ENCODE data around the gene MYBPH.
A peak's percentile ranks its signal among the peaks of the same experiment; 100 is the strongest.

The MYBPH gene

GRCh38 chr1:203133970-203134725 is 41.5 kb downstream of the MYBPH start:
- Histone ChIP-seq H3K4me1 (ENCODE audit: insufficient read depth, low read length) (peaks cover 18% of the 10 kb centered on the region), H3K9ac (ENCODE audit: low read depth, low read length) (no peak overlapping the region), H3K36me3 (ENCODE audit: insufficient read depth, low read length) (no peaks in the 10 kb centered on the region), H3K9me3 (ENCODE audit: control insufficient read depth, insufficient read depth, low read length) (no peaks in the 10 kb centered on the region)

GRCh38 chr1:203131548-203132200 is 44.0 kb downstream of the MYBPH start:
- H3K9ac ChIP-seq (ENCODE audit: low read depth, low read length), result no peak overlapping the region
- no peaks in the 10 kb centered on the region for H3K36me3 ChIP-seq (ENCODE audit: insufficient read depth, low read length)
- H3K9me3 ChIP-seq (ENCODE audit: control insufficient read depth, insufficient read depth, low read length), result no peaks in the 10 kb centered on the region
- H3K4me1 ChIP-seq (ENCODE audit: insufficient read depth, low read length), result peaks cover 19% of the 10 kb centered on the region

- Histone ChIP-seq H3K9ac (ENCODE audit: low read depth, low read length) (no peak overlapping the region), H3K9me3 (ENCODE audit: control insufficient read depth, insufficient read depth, low read length) (no peaks in the 10 kb centered on the region), H3K4me1 (ENCODE audit: insufficient read depth, low read length) (peaks cover 25% of the 10 kb centered on the region), H3K36me3 (ENCODE audit: insufficient read depth, low read length) (no peaks in the 10 kb centered on the region)
Measured at GRCh38 chr1:203130358-203130985, 45.2 kb downstream of the MYBPH start.

DNA sequence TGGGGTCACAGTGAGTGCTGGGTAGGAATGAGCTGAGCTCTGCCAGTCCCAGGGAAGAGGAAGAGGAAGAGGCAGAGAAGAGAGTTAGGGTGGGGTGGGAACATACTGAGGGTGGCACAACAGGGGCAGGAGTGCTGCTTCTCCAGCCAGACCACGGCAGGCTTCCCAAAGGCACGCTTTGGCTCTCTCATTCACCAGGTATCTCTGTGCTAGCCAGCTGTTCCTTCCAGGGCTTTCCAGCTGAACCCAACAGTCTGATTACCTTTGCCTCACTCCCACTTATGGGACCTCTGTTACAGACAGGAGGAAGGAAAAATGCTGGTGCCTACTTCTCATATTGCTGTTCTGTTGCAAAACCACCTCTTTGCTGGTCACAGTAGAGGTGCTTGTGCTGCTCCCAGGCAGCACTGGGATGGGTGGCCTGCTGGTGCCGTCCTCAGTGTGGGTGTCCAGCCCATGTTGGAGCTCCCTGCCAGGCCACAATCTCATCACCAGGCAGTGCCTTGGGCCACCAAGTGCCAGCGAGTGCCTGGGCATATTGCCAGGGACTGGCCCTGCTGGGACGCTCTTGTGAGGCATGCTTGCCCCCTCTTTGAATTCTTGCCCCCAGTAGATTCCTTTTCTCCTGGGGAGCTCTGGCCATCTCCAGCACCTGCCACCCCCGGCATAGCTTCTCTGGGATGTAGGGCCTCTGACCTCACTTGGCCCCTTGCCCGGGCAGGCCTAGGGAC is 46.0 kb downstream of the MYBPH start:
- peaks cover 25% of the 10 kb centered on the region for H3K4me1 ChIP-seq (ENCODE audit: insufficient read depth, low read length)

DNA sequence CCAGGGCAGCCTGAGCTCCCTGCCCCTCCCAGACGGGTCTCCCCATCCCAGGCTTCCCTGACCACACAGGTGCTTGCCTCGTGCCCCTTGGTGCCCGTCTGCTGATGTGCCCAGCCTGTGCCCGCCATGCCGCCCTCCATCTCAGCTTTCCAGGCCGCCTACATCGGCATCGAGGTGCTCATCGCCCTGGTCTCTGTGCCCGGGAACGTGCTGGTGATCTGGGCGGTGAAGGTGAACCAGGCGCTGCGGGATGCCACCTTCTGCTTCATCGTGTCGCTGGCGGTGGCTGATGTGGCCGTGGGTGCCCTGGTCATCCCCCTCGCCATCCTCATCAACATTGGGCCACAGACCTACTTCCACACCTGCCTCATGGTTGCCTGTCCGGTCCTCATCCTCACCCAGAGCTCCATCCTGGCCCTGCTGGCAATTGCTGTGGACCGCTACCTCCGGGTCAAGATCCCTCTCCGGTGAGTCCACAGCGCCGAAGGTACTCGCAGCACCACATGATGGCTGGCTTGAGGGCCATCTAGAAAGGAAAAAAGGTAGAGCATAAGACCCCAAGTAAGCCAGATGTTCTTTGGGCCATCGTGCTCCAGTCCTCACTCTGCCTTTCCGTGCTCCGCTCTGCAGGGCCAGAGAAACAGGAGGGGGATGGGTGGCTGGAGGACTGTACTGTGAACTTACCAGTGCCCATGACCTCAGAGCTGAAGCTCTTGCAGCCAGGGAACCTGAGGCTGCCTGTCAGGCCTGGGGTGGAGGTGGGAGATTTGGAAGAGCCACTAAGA is 46.7 kb downstream of the MYBPH start:
- Histone ChIP-seq H3K9ac (ENCODE audit: low read depth, low read length) (peak overlapping the region; percentile 56; the same call in 1 of the 2 replicates), H3K4me1 (ENCODE audit: insufficient read depth, low read length) (peaks cover 19% of the 10 kb centered on the region), H3K9me3 (ENCODE audit: control insufficient read depth, insufficient read depth, low read length) (no peaks in the 10 kb centered on the region), H3K36me3 (ENCODE audit: insufficient read depth, low read length) (no peaks in the 10 kb centered on the region)

More for the DNA sequence above, 46.0 kb downstream of the MYBPH start:
- no peaks in the 10 kb centered on the region for H3K9me3 ChIP-seq (ENCODE audit: control insufficient read depth, insufficient read depth, low read length)
- no peaks in the 10 kb centered on the region for H3K36me3 ChIP-seq (ENCODE audit: insufficient read depth, low read length)
- H3K9ac ChIP-seq (ENCODE audit: low read depth, low read length), result no peak overlapping the region

GRCh38 chr1:203128431-203128715 is 47.3 kb downstream of the MYBPH start:
- peaks cover 13% of the 10 kb centered on the region for H3K4me1 ChIP-seq (ENCODE audit: insufficient read depth, low read length)
- no peaks in the 10 kb centered on the region for H3K36me3 ChIP-seq (ENCODE audit: insufficient read depth, low read length)
- peak overlapping the region; percentile 56; the same call in 1 of the 2 replicates for H3K9ac ChIP-seq (ENCODE audit: low read depth, low read length)
- H3K9me3 ChIP-seq (ENCODE audit: control insufficient read depth, insufficient read depth, low read length), result no peaks in the 10 kb centered on the region

DNA sequence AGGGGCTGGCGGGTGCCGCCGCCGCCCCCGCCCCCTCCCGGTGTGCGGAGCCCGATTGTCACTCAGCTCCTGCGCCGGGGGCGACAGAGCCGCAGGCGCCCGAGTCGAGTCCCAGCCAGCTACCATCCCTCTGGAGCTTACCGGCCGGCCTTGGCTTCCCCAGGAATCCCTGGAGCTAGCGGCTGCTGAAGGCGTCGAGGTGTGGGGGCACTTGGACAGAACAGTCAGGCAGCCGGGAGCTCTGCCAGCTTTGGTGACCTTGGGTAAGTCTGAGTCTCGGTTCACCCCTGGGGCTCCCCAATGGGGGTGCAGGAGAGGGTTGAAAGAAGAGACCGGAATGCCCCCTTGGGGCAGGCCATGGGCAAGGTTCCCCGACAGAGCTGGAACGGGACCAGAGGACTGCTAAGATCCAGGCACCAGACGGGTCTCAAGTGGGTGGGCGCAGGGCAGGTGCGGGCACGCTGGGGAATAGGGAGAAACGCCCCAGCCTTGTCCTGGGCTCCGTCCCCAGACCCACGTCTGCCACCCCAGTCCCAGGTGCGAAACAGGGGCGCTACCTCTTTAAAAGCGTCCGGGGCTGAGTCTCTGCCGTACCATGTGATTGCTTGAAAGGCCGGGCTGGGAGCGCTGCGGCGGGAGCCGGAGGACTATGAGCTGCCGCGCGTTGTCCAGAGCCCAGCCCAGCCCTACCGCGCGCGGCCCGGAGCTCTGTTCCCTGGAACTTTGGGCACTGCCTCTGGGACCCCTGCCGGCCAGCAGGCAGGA is 47.8 kb downstream of the MYBPH start, which contains the start of gene ADORA1:
Gene ADORA1, plus strand, starts transcription at position 61 of the 765 bp plus-strand sequence. CDS start 1,116 bp downstream, outside the sequence.
- H3K9ac ChIP-seq (ENCODE audit: low read depth, low read length), result peak within 1 kb of the TSS; percentile 56; the same call in 1 of the 2 replicates
- H3K36me3 ChIP-seq (ENCODE audit: insufficient read depth, low read length), result no peaks in the 10 kb centered on the region
- H3K9me3 ChIP-seq (ENCODE audit: control insufficient read depth, insufficient read depth, low read length), result no peaks in the 10 kb centered on the region
- peaks cover 13% of the 10 kb centered on the region for H3K4me1 ChIP-seq (ENCODE audit: insufficient read depth, low read length)

- H3K4me1 ChIP-seq (ENCODE audit: insufficient read depth, low read length), result peaks cover 13% of the 10 kb centered on the region
- no peaks in the 10 kb centered on the region for H3K36me3 ChIP-seq (ENCODE audit: insufficient read depth, low read length)
- peak overlapping the region; percentile 56; the same call in 1 of the 2 replicates for H3K9ac ChIP-seq (ENCODE audit: low read depth, low read length)
- no peaks in the 10 kb centered on the region for H3K9me3 ChIP-seq (ENCODE audit: control insufficient read depth, insufficient read depth, low read length)
Measured at GRCh38 chr1:203126866-203127665, 48.6 kb downstream of the MYBPH start.

- Histone ChIP-seq H3K4me1 (ENCODE audit: insufficient read depth, low read length) (peaks cover 13% of the 10 kb centered on the region), H3K36me3 (ENCODE audit: insufficient read depth, low read length) (no peaks in the 10 kb centered on the region), H3K9ac (ENCODE audit: low read depth, low read length) (no peak overlapping the region), H3K9me3 (ENCODE audit: control insufficient read depth, insufficient read depth, low read length) (no peaks in the 10 kb centered on the region)
Measured at GRCh38 chr1:203126151-203126865, 49.3 kb downstream of the MYBPH start.

GRCh38 chr1:203124546-203125317 is 50.9 kb downstream of the MYBPH start:
- Histone ChIP-seq H3K36me3 (ENCODE audit: insufficient read depth, low read length) (no peaks in the 10 kb centered on the region), H3K4me1 (ENCODE audit: insufficient read depth, low read length) (peaks cover 13% of the 10 kb centered on the region), H3K9ac (ENCODE audit: low read depth, low read length) (no peak overlapping the region), H3K9me3 (ENCODE audit: control insufficient read depth, insufficient read depth, low read length) (no peaks in the 10 kb centered on the region)

DNA sequence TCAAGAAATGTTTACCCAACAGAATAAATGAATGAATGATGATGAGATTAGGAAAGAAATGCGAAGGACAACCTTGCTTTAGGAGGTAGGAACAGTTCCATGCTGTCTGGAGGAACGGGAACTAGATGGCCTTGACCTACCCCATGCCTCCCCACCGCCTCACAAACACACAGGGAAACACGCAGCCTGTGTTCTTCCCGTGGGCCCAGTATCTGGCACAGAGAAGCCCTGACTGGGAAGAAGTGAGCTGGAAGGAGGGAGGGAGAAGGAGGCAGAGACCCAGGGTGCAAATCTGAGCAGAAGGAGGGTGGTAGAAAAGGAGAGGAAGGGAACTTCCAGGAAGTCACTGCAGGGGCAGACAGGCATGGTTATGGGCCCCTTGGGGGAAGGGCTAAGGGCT is 51.6 kb downstream of the MYBPH start:
- H3K4me1 ChIP-seq (ENCODE audit: insufficient read depth, low read length), result peaks cover 13% of the 10 kb centered on the region
- no peaks in the 10 kb centered on the region for H3K36me3 ChIP-seq (ENCODE audit: insufficient read depth, low read length)
- H3K9me3 ChIP-seq (ENCODE audit: control insufficient read depth, insufficient read depth, low read length), result no peaks in the 10 kb centered on the region
- no peak overlapping the region for H3K9ac ChIP-seq (ENCODE audit: low read depth, low read length)

- Histone ChIP-seq H3K36me3 (ENCODE audit: insufficient read depth, low read length) (no peaks in the 10 kb centered on the region), H3K4me1 (ENCODE audit: insufficient read depth, low read length) (peaks cover 13% of the 10 kb centered on the region), H3K9ac (ENCODE audit: low read depth, low read length) (no peak overlapping the region), H3K9me3 (ENCODE audit: control insufficient read depth, insufficient read depth, low read length) (no peaks in the 10 kb centered on the region)
Measured at GRCh38 chr1:203122159-203122558, 53.5 kb downstream of the MYBPH start.
